GM19099 (cell line): ENCODE data around the gene ID2.

Experiments
- POLR2A ChIP-seq: IDR thresholded peaks from 3 replicates; pipeline ENCODE4 v1.6.1; 2011; ENCODE audit warnings: low read depth; ENCODE audit not compliant: insufficient read length; ENCODE audit errors: extremely low read depth

The ID2 gene

GRCh38 chr2:8714283-8714682 lies 32.4 kb downstream of the ID2 start:
- no peak for TF ChIP-seq POLR2A

- TF ChIP-seq POLR2A, result no peak
Measured at GRCh38 chr2:8714971-8715370, 33.1 kb downstream of the ID2 start.

DNA sequence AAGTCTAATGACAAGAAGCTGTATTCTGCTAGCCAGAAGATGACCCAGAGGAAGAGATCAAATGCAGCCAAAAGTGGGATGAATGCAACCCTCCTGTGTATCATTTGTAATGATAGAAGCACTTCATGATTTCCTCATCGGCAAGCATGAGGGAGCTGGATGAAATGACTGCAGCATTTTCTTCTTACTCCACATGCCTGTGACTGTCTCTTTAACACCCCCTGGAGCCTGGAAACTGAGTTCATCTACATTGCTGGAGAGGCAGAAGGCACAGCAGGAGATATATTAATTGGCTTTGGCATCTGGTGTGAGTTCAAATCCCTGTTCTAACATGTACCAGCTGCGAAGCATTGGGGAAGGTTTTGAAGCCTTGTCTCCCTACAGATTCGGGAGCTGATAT lies 37.7 kb downstream of the ID2 start:
- no peak for TF ChIP-seq POLR2A

- no peak for TF ChIP-seq POLR2A
Measured at GRCh38 chr2:8720741-8721140, 38.9 kb downstream of the ID2 start.

DNA sequence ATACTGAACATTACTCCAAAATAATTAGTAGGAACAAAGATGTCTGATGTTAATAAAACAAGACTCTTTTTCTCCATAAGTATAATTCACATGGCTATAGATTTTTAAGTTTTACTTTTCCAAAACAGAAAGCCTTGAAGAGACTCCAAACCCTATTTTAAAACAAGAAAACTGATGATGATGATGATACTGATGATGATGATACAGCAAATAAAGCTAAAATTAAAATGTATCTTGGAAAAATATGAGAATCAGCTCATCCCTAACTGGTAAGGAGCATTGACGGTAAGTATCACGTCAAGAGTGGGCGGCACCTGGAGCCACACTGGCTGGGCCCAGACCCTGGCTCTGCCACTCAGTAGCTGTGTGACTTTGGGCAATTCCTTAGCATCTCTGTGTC lies 39.6 kb downstream of the ID2 start:
- no peak for TF ChIP-seq POLR2A

DNA sequence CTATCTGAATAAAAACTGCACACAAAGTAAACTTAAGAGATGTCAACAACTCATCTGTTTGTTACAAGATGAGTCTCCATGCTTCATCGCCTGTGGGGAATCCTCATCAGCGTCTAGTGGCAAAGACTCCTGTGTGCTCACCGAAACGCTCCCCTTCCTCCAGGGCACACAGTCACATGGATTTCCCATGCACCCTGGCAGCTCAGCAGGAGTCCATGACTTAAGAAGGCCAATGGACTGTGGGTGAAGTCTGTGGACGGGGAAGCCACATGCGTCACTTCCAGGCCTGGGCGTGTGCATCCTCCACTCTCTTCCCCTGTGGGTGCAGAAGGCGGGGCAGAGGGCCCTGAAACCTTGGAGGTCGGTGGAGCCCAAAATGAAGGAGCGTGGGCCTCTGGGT lies 41.1 kb downstream of the ID2 start:
- no peak for TF ChIP-seq POLR2A

- TF ChIP-seq POLR2A, result no peak
Measured at GRCh38 chr2:8725838-8726237, 44.0 kb downstream of the ID2 start.

DNA sequence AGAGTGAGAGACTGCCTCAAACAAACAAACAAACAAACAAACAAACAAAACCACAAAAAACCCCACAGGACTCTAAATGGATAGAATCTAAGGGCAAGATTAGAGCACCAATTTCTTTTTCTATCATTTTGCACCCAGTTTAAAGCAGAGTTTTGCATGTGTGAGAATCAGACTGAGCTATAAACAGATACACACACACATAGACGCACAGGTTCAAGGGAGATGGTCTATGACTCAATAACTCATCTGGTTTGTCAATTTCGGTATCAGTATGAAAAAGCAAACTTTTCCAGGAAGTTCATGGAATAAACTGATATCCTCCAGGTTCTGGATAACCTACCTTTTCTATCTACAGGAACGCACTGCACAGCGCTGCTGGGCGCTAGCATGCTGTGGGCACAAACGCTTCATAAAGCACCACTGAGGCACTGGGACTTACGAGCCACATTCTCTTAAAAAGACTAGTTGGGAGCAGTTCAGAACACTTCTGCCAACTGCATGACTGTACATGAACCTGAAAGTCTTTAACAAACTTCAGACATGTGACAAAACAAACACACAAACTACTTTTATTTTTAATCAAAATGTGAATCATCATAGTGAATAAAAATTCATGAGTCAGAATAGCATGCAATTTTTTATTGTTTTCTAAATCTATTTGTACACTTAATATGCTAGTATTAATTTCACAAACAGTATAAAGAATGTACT lies 46.6 kb downstream of the ID2 start:
- TF ChIP-seq POLR2A, result no peak

GRCh38 chr2:8729939-8730338 lies 48.1 kb downstream of the ID2 start:
- no peak for TF ChIP-seq POLR2A

- TF ChIP-seq POLR2A, result no peak
Measured at GRCh38 chr2:8732601-8733000, 50.7 kb downstream of the ID2 start.
